Mammary epithelial cell (primary cell): ENCODE measurements around the gene COPG1.

Source experiments
- EZH2 ChIP-seq: IDR thresholded peaks from 2 replicates; pipeline ENCODE4 v1.6.1; 2012; ENCODE audit warnings: low read length, inconsistent platforms, borderline replicate concordance
- TF ChIP-seq, protein P1 (sequence below), 2 donors: IDR thresholded peaks in 1 of 2; conservative IDR thresholded peaks in 1 of 2; 2 replicates each; pipeline ENCODE4 v1.5.1; 2011 to 2012; ENCODE audit warnings: inconsistent platforms in 2 of 2, low read length in 2 of 2, mild to moderate bottlenecking in 2 of 2, control low read depth in 1 of 2, low read depth in 1 of 2; ENCODE audit not compliant: insufficient read depth in 1 of 2; ENCODE audit errors: extremely low read depth in 1 of 2

DNA sequence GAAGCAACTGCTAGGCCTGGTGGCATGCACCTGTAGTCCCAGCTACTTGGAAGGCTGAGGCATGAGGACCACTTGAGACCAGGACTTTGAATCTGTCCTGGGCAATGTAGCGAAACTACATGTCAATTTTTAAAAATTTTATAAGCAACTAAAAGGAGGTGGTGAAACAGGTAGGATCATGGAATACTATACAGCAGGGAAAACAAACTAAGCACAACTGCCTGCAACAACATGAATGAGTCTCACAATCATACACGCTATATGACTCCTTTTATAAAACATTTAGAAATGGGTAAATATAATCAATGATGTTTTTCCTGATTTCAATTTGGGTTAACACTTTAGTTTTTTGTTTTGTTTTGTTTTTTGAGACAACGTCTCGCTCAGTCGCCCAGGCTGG is 36.2 kb upstream of the COPG1 start:
- TF ChIP-seq, protein P1, sequence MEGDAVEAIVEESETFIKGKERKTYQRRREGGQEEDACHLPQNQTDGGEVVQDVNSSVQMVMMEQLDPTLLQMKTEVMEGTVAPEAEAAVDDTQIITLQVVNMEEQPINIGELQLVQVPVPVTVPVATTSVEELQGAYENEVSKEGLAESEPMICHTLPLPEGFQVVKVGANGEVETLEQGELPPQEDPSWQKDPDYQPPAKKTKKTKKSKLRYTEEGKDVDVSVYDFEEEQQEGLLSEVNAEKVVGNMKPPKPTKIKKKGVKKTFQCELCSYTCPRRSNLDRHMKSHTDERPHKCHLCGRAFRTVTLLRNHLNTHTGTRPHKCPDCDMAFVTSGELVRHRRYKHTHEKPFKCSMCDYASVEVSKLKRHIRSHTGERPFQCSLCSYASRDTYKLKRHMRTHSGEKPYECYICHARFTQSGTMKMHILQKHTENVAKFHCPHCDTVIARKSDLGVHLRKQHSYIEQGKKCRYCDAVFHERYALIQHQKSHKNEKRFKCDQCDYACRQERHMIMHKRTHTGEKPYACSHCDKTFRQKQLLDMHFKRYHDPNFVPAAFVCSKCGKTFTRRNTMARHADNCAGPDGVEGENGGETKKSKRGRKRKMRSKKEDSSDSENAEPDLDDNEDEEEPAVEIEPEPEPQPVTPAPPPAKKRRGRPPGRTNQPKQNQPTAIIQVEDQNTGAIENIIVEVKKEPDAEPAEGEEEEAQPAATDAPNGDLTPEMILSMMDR (conservative IDR thresholded peaks at IDR 0.05 in 1 of 2, IDR thresholded peaks at IDR 0.05 in 1 of 2; ENCODE audit: extremely low read depth in 1 of 2, insufficient read depth in 1 of 2, low read depth in 1 of 2, low read length in 2 of 2): no peak
- no peak for TF ChIP-seq EZH2
